GM12892 (cell line): ENCODE data around the gene CCDC179. TPM values are rescaled to one million over a fixed set of nuclear protein-coding genes. Genes with fewer than 3 reads are reported as not detected.
A peak's percentile ranks its signal among the peaks of the same experiment; 100 is the strongest.

Experiments used
- DNase-seq: peaks from one replicate; pipeline ENCODE4 v3.0.0; 2011; ENCODE audit not compliant: insufficient read length
- FAIRE-seq: peaks from 2 replicates; lab custom pipeline; 2011; peaks lifted over from hg19 to GRCh38; lab: Jason Lieb, UNC
- POLR2A ChIP-seq: IDR thresholded peaks from 2 replicates; pipeline ENCODE4 v1.6.1; 2011; ENCODE audit warnings: low read depth, low read length, control low read depth
- POLR2AphosphoS5 ChIP-seq: IDR thresholded peaks from 2 replicates; pipeline ENCODE4 v1.6.1; 2011; ENCODE audit warnings: low read depth, low read length, control low read depth
- TAF1 ChIP-seq: IDR thresholded peaks from 2 replicates; pipeline ENCODE4 v1.6.1; 2011; ENCODE audit warnings: low read depth, mild to moderate bottlenecking, control low read depth, low read length, borderline replicate concordance
- polyA plus RNA-seq: library from polyadenylated mRNA; unstranded; fragments of >200 nt; gene quantifications from one replicate; pipeline ENCODE4 v1.2.1, GENCODE V29; 2012; ENCODE audit warnings: missing spikeins, inconsistent platforms; ENCODE audit not compliant: missing spikeins

CCDC179 gene
- not detected for polyA plus RNA-seq

DNA sequence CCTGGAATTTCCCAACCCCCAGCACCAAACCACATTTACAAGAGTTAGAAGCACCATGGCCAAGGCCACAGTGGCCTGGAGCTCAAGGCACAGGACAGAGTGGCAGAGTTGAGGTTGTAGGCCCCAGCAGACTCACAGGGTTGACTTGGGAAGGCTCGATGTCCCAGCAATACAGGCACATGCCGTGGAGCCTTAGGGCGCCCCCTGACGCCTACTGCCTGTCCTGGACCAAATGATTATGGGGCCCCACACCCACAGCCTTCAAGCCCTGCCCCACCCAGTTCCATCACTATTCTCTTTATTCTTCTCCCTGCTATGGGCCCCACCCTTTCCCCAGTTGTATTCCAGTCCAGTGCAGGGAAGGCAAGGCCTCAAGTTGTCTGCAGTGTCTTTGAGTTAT, at the start of gene CCDC179:
TSS of gene CCDC179 (minus strand) at position 234 of the 400 bp plus-strand sequence. CDS start at position 181, 53 bp downstream.
- no peak for FAIRE-seq
- no peak for DNase-seq
- TF ChIP-seq POLR2AphosphoS5 (no peak), POLR2A (no peak)

DNA sequence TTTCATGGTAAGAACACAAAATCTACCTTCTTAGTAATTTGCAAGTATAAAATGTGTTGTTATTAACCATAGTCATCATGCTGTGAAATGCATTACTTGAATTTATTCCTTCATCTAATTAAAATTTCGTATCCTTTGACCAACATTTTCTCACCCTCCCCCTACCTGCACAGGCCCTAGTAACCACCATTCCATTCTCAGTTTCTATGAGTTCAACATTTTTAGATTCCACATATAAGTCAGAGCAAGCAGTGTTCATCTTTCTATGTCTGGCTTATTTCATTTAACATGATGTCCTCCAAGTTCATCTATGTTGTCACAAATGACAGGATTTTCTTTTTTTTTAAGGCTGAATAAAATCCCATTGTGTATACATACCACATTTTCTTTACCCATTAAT, 43.5 kb upstream of the CCDC179 start:
- TF ChIP-seq POLR2A: no peak
- TF ChIP-seq TAF1: no peak
- no peak for TF ChIP-seq POLR2AphosphoS5
- DNase-seq (no peak), FAIRE-seq (no peak)

DNA sequence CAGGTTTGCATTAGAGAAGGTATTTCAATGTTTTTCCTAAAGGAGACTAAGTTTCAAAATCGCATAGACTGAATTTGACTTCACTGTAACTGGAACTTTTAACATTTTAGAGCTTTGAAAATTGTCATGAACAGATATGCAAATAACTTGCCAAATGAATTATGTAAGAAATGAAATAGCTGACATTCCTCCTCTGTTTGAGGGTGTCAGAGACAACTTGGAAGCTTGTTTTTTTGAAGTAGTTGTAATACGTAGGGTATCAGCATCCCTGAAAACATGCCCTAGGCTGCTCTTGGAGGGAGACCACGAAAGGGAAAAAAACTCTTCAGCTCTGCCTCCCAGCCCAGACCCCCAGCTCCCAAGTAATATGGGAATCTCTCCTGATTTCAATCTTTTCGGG, 41.3 kb upstream of the CCDC179 start:
- DNase-seq (no peak), FAIRE-seq (no peak)
- TF ChIP-seq POLR2A: no peak
- no peak for TF ChIP-seq POLR2AphosphoS5
- TF ChIP-seq TAF1: no peak

DNA sequence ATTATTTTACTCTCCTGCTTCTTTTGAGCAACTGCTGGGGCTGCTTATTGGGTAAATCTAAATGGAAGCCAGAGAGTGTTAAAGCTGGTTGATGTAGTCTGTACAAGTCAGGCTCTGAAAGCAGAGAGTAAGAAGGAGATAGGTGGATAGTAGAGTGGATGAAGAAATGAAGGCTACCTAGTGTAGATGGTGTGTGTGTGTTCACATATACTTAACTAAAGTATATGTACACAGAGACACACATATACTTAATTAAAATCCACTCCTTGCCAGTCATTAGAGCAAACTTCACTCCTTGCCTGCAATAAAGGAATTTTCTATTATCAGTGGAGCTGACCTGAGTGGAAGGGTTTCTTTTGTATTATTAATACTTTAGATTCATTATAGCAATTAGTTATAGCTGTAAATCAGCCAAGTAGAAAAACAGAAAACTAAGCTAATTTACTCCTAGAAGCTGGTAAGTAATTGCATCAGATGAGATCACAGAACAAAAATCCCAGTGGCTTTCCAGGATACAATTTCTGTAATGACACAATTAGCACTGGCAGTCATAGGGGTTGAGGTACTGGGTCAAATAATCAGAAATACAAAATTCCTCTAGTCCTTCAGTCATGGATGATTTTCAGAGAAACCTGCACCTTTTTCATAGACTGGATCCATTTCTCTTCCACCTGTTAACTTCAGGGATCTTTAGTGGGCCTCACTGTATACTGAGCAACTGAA, 40.7 kb upstream of the CCDC179 start:
- DNase-seq (no peak), FAIRE-seq (no peak)
- TF ChIP-seq TAF1 (no peak), POLR2AphosphoS5 (no peak), POLR2A (no peak)

DNA sequence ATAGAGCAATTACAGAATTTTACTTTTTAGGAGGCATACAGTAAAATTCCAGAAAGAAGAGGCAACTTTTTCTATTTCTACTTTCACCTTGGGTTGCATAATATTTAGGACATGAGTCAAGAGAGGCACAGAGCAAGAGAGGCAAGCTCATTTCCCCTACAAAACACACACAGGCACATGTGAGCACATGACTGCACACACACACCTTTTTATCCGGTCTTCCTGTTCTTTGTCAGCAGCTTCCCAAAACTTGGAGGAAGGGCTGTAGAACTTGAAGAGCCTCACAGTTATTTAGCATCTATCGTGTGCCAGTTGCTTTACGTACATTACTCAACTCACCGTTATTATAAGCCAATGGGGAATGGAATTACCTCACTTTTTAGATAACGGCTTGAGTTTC, 37.8 kb upstream of the CCDC179 start:
- DNase-seq (no peak), FAIRE-seq (no peak)
- no peak for TF ChIP-seq TAF1
- TF ChIP-seq POLR2A: no peak

DNA sequence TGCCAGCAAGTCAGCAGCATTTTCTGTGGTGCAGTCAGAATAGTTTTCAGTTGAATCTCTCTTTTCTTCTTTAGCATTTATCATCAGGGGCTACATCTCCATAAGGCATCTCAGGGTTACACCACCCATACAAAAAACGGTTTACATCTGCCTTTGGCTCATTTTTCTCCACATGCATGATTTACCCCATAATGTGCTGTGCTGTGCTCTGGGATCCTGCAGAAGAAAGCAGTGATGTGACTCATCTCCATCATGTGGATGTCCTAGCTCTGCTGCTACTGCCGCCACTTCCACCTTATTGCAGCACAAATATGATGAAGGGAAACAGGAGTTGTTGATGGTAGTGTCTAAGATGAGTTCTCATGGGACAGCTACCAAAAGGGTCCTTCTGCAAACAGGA, 30.0 kb upstream of the CCDC179 start:
- no peak for TF ChIP-seq POLR2A
- no peak for TF ChIP-seq TAF1
- TF ChIP-seq POLR2AphosphoS5: no peak
- DNase-seq: no peak

DNA sequence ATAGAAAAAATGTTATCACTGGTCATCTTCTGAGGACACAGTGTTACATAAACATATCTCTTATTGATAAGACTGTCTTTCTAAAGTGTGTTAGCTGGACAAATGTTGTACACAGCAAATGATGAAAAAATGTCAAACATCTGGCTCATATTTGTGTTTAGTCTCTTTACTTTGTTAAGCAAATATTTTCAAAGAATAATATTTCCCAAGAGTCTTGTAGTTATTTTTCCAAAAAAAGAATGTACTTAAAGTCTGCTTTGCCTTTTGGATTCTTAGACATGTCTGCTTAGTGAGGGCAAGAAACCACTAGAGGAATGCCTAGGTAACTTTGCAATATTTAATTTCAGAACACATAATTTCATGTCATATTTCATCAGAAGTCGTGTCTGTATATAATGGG, 23.9 kb upstream of the CCDC179 start:
- TF ChIP-seq POLR2A: no peak
- TF ChIP-seq POLR2AphosphoS5: no peak
- TF ChIP-seq TAF1: no peak
- no peak for FAIRE-seq
- no peak for DNase-seq

More for the DNA sequence above, 30.0 kb upstream of the CCDC179 start:
- no peak for FAIRE-seq

DNA sequence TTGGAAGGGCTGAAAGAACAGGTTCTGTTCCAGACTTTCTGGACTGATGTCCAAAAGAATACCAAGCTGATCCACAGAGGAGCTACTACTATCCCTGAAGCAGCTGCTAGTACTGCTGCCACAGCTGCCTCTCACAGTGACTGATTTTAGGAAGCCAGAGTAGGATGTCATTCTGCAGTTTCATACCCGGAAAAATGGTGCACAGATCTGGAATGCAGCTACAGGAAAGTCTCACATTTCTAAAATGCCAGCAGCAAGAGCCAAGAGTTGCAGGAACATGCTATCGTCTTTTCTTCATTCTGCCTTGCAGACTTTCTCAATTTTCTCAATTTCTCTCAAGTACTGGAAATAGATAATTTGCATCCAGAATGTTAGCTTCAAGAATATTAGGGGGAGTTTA, 19.4 kb upstream of the CCDC179 start:
- DNase-seq (no peak), FAIRE-seq (no peak)
- no peak for TF ChIP-seq POLR2AphosphoS5
- no peak for TF ChIP-seq TAF1
- TF ChIP-seq POLR2A: no peak

DNA sequence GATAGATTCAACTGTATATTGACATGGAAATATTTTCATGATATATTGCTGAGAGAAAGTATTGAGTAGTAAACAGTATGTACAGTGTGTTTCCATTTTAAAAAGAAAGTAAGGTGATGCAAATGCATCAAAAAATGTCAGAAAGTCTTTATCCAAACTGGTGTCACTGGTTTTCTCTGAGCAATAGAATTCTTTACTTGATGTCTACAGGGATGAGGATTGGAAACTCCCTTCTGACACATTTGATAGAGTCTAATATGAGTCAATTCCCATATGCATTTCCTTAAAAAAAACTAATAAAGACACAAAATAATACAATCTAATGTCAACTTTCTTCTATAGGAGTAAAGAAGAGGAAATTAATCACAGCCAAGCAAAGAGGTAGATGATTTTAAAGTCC, 18.3 kb upstream of the CCDC179 start:
- no peak for DNase-seq
- FAIRE-seq: no peak

DNA sequence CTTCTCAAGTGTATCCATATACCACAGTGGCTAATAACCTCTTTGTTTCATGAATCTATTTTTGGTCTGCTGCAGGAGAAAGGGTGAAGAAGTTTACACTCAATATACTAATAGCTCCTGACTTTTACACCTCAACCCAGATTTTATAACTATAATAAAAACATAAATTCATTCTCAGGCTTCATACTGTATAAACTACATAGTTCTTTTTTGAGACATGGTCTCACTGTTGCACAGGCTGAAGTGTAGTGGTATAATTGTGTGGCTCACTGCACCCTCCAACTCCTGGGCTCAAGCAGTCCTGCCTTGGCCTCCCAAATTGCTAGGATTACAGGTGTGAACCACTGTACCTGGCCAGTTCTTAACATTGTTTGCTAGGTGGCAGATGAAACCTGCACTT, 17.8 kb upstream of the CCDC179 start:
- DNase-seq (no peak), FAIRE-seq (no peak)
- no peak for TF ChIP-seq POLR2AphosphoS5

More for the DNA sequence above, 18.3 kb upstream of the CCDC179 start:
- TF ChIP-seq TAF1 (no peak), POLR2A (no peak), POLR2AphosphoS5 (no peak)

DNA sequence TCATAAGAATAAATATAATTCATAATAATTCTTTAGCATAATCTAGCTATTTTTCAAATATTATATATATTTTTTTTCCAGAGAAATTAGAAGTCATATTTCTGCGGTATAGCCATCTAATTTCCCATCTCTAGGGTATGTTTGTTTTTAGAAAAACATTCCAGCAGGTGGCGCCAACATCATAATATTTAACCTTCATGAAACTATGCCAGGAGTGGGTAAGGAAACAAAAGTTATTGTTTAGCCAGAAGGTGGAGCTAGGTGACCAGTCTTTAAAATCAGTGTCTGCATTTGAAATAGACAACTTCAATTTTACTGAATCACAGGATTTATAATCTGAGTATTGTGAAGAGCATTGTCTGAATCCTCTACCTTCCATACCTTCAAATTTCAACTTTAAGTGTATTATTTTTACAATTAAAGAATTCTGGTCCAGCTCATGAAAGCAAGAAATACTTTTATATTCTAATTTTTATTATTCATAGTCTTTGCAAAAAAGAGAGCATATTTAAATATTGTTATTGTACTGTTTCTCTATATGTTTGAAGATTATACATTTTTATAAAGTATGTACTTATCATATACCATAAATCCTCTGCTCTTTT, 15.7 kb upstream of the CCDC179 start:
- FAIRE-seq: peak; percentile 80
- DNase-seq: peak; percentile 19
- TF ChIP-seq POLR2A: no peak
- TF ChIP-seq TAF1: no peak
- no peak for TF ChIP-seq POLR2AphosphoS5

DNA sequence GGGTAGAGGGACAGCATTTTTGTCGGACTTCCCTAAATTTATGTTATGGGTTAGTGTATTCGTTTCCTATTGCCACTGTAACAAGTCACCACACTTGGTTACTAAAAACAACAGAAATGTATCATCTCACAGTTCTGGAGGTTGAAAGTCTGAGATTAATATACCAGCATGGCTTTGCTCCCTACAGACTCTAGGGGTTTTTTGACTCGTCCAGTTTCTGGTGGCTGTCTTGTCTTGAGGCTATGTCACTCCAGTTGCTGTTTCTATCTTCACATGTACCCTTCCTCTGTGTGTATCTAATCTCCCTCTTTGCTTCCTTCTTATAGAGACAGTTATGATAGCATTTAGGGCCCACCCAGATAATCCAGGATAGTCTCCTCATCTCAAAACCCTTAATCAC, 9.1 kb upstream of the CCDC179 start:
- no peak for DNase-seq
- no peak for TF ChIP-seq POLR2AphosphoS5
- no peak for TF ChIP-seq POLR2A
- TF ChIP-seq TAF1: no peak
- FAIRE-seq: no peak

DNA sequence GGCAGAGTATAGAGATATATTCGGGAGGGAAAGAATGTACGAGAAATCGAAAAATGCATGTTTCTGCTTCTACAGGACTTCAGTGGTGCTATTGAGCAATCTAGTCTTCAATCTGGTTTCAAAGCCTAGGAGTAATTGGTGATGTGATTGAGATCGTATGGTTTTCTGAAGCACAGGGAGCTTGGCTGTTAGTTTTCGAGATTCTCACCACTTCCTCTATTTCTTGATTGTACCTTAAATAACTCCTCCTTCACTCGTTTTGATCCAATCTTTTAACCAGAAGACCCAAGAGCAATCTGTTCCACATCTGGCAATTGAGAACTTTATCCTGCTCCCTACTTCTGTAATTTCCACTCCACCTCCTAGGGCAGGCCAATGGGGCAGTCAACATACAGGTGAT, 518 bp downstream of the CCDC179 start:
- FAIRE-seq: peak; percentile 14
- TF ChIP-seq TAF1 (no peak), POLR2A (no peak)
- no peak for DNase-seq
